ENCODE data around the gene COL5A1. TPM values are rescaled to one million over a fixed set of nuclear protein-coding genes. Genes with fewer than 3 reads are reported as not detected.

Gene COL5A1
- total RNA-seq, 1 experiment from 2014 or later, result 9.5 TPM

DNA sequence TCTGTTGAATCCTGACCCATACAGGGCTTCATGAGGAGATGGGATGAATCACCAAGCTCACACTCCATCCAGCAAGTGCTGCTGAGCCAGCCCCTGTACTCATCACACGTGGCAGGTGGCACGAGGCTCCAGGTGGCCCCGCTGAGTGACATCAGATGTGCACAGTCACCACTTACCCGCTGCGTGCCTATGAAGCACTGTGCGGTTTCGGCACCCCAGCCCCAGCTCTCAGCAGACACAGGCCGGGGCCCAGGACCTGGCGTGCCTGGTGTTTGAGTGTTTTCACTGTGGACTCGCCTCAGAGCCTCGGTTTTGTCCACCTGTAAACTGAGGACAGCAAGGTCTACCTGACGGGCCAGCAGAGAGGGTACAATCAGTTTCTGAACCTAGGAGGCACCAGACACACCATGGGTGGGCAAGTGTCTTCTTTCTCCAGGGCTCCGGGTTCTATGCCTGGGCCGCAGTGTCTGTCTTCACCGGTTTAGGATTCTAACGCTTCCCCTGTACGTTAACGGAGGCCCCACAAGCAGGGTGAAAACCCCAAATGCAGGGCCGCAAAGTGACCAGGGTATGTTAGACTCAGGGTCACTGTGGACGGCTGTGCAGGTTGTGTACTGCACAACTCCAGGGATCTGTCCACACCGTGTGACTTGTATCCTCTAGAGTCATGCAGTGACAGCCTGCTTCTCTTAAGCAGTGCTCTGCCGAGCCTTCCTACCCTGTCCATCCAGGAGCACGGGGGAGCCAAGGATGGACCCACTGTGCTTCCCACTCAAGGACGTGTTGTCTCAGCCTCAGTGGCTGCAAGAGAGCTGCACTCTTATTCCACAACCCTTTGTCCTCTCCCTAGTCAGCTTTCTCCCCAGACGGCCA is 44.3 kb upstream of the COL5A1 start:
- Histone ChIP-seq H3K14ac (ENCODE audit: insufficient read depth, low read length) (no peak overlapping the region), H2AK5ac (ENCODE audit: insufficient read length, low read length) (no peak overlapping the region), H3K4me2 (ENCODE audit: insufficient read depth, insufficient read length, low read length) (no peak overlapping the region), H2BK15ac (ENCODE audit: low read depth, low read length) (no peak overlapping the region), H3K9me3 (ENCODE audit: control insufficient read depth, low read depth, low read length) (no peaks in the 10 kb centered on the region), H2BK120ac (ENCODE audit: low read depth, low read length, poor library complexity, severe bottlenecking) (no peak overlapping the region), H3K79me1 (ENCODE audit: insufficient read depth, low read depth, low read length, poor library complexity, severe bottlenecking) (no peaks in the 10 kb centered on the region), H3K9ac (ENCODE audit: extremely low read depth, insufficient read length, low read length) (no peak overlapping the region), H4K8ac (replicated peaks; ENCODE audit: insufficient read length, low read depth, low read length) (no peak overlapping the region), H3K27ac (ENCODE audit: insufficient read length, low read depth, low read length) (no peak overlapping the region), H3K4me1 (ENCODE audit: insufficient read depth, low read length) (no peaks in the 10 kb centered on the region), H3K23me2 (ENCODE audit: insufficient read length, low read depth, low read length, poor library complexity, severe bottlenecking) (no peaks in the 10 kb centered on the region), H3K18ac (ENCODE audit: insufficient read length, low read depth, low read length) (no peak overlapping the region), H4K91ac (ENCODE audit: insufficient read length, low read depth, low read length) (no peak overlapping the region), H4K20me1 (ENCODE audit: control insufficient read depth, insufficient read depth, insufficient read length) (no peaks in the 10 kb centered on the region), H2BK20ac (ENCODE audit: low read depth, low read length, poor library complexity, severe bottlenecking) (no peak overlapping the region), H3K27me3 (ENCODE audit: insufficient read depth, low read length) (no peaks in the 10 kb centered on the region), H3T11ph (ENCODE audit: low read length) (no peak overlapping the region), H4K5ac (ENCODE audit: insufficient read length, low read depth, low read length) (no peak overlapping the region), H3K4ac (ENCODE audit: low read depth, low read length) (no peak overlapping the region), H2BK5ac (ENCODE audit: insufficient read length, low read length) (no peak overlapping the region), H2BK12ac (ENCODE audit: insufficient read length, low read depth, low read length) (no peak overlapping the region), H3K23ac (ENCODE audit: insufficient read length, low read depth, low read length) (no peak overlapping the region), H3K79me2 (ENCODE audit: insufficient read depth, low read length) (no peaks in the 10 kb centered on the region), H2AFZ (ENCODE audit: low read length) (no peak overlapping the region), H3K56ac (ENCODE audit: insufficient read length, low read depth, low read length) (no peak overlapping the region)
- H3K36me3 Mint-ChIP-seq (ENCODE audit: insufficient read depth in 1 of 3, low read depth in 3 of 3), result no peaks in the 10 kb centered on the region
- peaks cover 0 to 2% of the 10 kb centered on the region in 2 experiments; a peak in 2 of 5 replicates for H3K9me3 Mint-ChIP-seq
- no CpG with 5 or more reads among the region's 25 CpGs for WGBS (ENCODE audit: extremely low coverage, insufficient read length, low lambda C conversion rate)
- H3K4me1 Mint-ChIP-seq, result 0 out of 4 replicates have a peak, but pooled peaks cover 0 to 2% of the 10 kb centered on the region in 2 experiments
- H3K27me3 Mint-ChIP-seq (ENCODE audit: low read depth), result no peaks in the 10 kb centered on the region
- no peak overlapping the region for H3K4me3 Mint-ChIP-seq
- TF ChIP-seq, protein P1, sequence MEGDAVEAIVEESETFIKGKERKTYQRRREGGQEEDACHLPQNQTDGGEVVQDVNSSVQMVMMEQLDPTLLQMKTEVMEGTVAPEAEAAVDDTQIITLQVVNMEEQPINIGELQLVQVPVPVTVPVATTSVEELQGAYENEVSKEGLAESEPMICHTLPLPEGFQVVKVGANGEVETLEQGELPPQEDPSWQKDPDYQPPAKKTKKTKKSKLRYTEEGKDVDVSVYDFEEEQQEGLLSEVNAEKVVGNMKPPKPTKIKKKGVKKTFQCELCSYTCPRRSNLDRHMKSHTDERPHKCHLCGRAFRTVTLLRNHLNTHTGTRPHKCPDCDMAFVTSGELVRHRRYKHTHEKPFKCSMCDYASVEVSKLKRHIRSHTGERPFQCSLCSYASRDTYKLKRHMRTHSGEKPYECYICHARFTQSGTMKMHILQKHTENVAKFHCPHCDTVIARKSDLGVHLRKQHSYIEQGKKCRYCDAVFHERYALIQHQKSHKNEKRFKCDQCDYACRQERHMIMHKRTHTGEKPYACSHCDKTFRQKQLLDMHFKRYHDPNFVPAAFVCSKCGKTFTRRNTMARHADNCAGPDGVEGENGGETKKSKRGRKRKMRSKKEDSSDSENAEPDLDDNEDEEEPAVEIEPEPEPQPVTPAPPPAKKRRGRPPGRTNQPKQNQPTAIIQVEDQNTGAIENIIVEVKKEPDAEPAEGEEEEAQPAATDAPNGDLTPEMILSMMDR (conservative IDR thresholded peaks at IDR 0.05), result no peak
- no peak for DNase-seq
- no peak overlapping the region for H3K27ac Mint-ChIP-seq
